GM23248 (cell line): ENCODE results near the gene FUT1. TPM values are rescaled to one million over a fixed set of nuclear protein-coding genes. Genes with fewer than 3 reads are reported as not detected.

Experiments
- DNase-seq: peaks from one replicate; pipeline ENCODE4 v3.0.0-alpha.2; 2015
- H2AFZ ChIP-seq: fragments of 200-600 bp; sonication (generic); 2 replicates; pipeline ENCODE4 v1.6.1; 2016; ENCODE audit warnings: antibody characterized with exemption
- H3F3A ChIP-seq: fragments of 200-600 bp; sonication (generic); 2 replicates; pipeline ENCODE4 v1.6.1; 2016; ENCODE audit warnings: mild to moderate bottlenecking, antibody characterized with exemption, mixed run types; ENCODE audit not compliant: insufficient read depth
- H3K27ac ChIP-seq: fragments of 200-600 bp; sonication (generic); 2 replicates; pipeline ENCODE4 v1.5.1; 2016; ENCODE audit warnings: mild to moderate bottlenecking
- H3K27me3 ChIP-seq: fragments of 200-600 bp; sonication (generic); replicated peaks from 2 replicates; pipeline ENCODE4 v1.6.1; 2016; ENCODE audit warnings: mild to moderate bottlenecking; ENCODE audit not compliant: insufficient read depth
- H3K36me3 ChIP-seq: fragments of 200-600 bp; sonication (generic); 2 replicates; pipeline ENCODE4 v1.6.1; 2016; ENCODE audit warnings: low read depth, mild to moderate bottlenecking
- H3K4me1 ChIP-seq: fragments of 200-600 bp; sonication (generic); 2 replicates; pipeline ENCODE4 v1.6.1; 2016; ENCODE audit warnings: mild to moderate bottlenecking; ENCODE audit not compliant: insufficient read depth
- H3K4me2 ChIP-seq: fragments of 200-600 bp; sonication (generic); one replicate; pipeline ENCODE4 v1.6.1; 2016; ENCODE audit warnings: mild to moderate bottlenecking; ENCODE audit not compliant: unreplicated experiment
- H3K4me3 ChIP-seq: fragments of 200-600 bp; sonication (generic); 2 replicates; pipeline ENCODE4 v1.5.1; 2016; ENCODE audit warnings: mild to moderate bottlenecking
- H3K79me2 ChIP-seq: fragments of 200-600 bp; sonication (generic); 2 replicates; pipeline ENCODE4 v1.6.1; 2016; ENCODE audit warnings: mild to moderate bottlenecking; ENCODE audit not compliant: insufficient read depth
- H3K9ac ChIP-seq: fragments of 200-600 bp; sonication (generic); 2 replicates; pipeline ENCODE4 v1.6.1; 2016; ENCODE audit warnings: mild to moderate bottlenecking
- H3K9me2 ChIP-seq: fragments of 200-600 bp; sonication (generic); 2 replicates; pipeline ENCODE4 v1.6.1; 2016; ENCODE audit warnings: mixed run types, mild to moderate bottlenecking, moderate library complexity; ENCODE audit not compliant: insufficient read depth
- H3K9me3 ChIP-seq: fragments of 200-600 bp; sonication (generic); one replicate; pipeline ENCODE4 v1.6.1; 2017; ENCODE audit warnings: low read depth
- H4K20me1 ChIP-seq: fragments of 200-600 bp; sonication (generic); 2 replicates; pipeline ENCODE4 v1.6.0; 2016; ENCODE audit not compliant: insufficient read depth
- EZH2 ChIP-seq: fragments of 200-600 bp; sonication (generic); IDR thresholded peaks from 2 replicates; pipeline ENCODE4 v1.6.1; 2018; ENCODE audit warnings: antibody characterized with exemption, mild to moderate bottlenecking; ENCODE audit not compliant: insufficient read depth, poor library complexity, severe bottlenecking
- EZH2phosphoT487 ChIP-seq: fragments of 200-600 bp; sonication (generic); IDR thresholded peaks from 2 replicates; pipeline ENCODE4 v1.6.1; 2018; ENCODE audit warnings: antibody characterized with exemption, moderate library complexity, mild to moderate bottlenecking, low read depth; ENCODE audit not compliant: insufficient read depth
- WGBS, 2 experiments: methylation state at CpG; one replicate each; pipeline ENCODE4 v1.1.6; 2015 to 2017; ENCODE audit warnings: low lambda C conversion rate in 2 of 2, low coverage in 1 of 2; ENCODE audit errors: missing lambda C conversion rate in 2 of 2; 5-methylcytosine and 5-hydroxymethylcytosine counted together
- in situ Hi-C: fragments of 300-500 bp; cut with MboI; formaldehyde crosslinking; loops from 2 replicates; pipeline ENCODE4 v1.15.0; 2020
- polyA plus RNA-seq: library from polyadenylated mRNA; unstranded; fragments of >200 nt; fragmentation: Nextera tagmentation; extraction: Ambion mirVana; gene quantifications from 2 replicates; pipeline ENCODE4 v1.2.1, GENCODE V29; 2016
- total RNA-seq: library from RNA; depleted of rRNA; stranded (reverse); fragments of >200 nt; shearing (Covaris generic); gene quantifications from 2 replicates; pipeline ENCODE4 v1.2.3, GENCODE V29; 2014

The FUT1 gene
- total and polyA plus RNA-seq, 2 experiments from 2014 or later = not detected

GRCh38 chr19:48779636-48780035 is 27.2 kb upstream of the FUT1 start:
- Histone ChIP-seq H3F3A (no peaks in the 10 kb centered on the region), H3K9me3 (no peaks in the 10 kb centered on the region), H2AFZ (no peak overlapping the region), H4K20me1 (no peaks in the 10 kb centered on the region), H3K36me3 (no peaks in the 10 kb centered on the region), H3K4me1 (no peaks in the 10 kb centered on the region), H3K79me2 (no peaks in the 10 kb centered on the region), H3K9me2 (no peaks in the 10 kb centered on the region), H3K9ac (no peak overlapping the region), H3K4me3 (no peak overlapping the region), H3K27ac (no peak overlapping the region), H3K27me3 (no peaks in the 10 kb centered on the region; the same call in 1 of the 2 replicates), H3K4me2 (no peak overlapping the region)
- WGBS, 2 experiments = 6 to 9% methylated on average over 1 of the region's 1 CpG
- no peak for DNase-seq
- TF ChIP-seq EZH2 (no peak), EZH2phosphoT487 (no peak)
- in situ Hi-C loops = no loop called here

DNA sequence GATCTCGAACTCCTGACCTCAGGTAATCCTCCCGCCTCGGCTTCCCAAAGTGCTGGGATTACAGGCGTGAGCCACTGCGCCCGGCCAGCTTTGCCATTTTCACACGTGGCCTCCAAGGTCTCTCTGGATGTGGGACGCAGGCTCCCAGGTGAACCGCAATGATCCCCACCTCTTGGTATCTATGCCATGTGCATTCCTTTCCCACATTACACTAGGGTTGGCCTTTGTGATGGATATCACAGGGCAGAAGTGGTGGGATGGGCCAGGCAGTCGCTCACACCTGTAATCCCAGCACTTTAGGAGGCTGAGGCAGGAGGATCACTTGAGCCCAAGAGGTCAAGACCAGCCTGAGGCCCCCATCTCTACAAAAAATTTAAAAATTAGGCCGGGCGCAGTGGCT is 25.3 kb upstream of the FUT1 start:
- WGBS, 2 experiments = 79 to 84% methylated on average over 9 to 12 of the region's 12 CpGs
- Histone ChIP-seq H3K36me3 (no peaks in the 10 kb centered on the region), H3K4me1 (no peaks in the 10 kb centered on the region), H3K79me2 (no peaks in the 10 kb centered on the region), H3K27ac (no peak overlapping the region), H3F3A (no peaks in the 10 kb centered on the region), H3K4me3 (no peak overlapping the region), H3K4me2 (no peak overlapping the region), H2AFZ (no peak overlapping the region), H4K20me1 (no peaks in the 10 kb centered on the region), H3K9ac (no peak overlapping the region), H3K9me2 (no peaks in the 10 kb centered on the region), H3K9me3 (no peaks in the 10 kb centered on the region), H3K27me3 (no peaks in the 10 kb centered on the region)
- in situ Hi-C loops = no loop called here
- TF ChIP-seq EZH2 (no peak), EZH2phosphoT487 (no peak)
- no peak for DNase-seq

GRCh38 chr19:48777139-48777538 is 24.7 kb upstream of the FUT1 start:
- in situ Hi-C loops = no loop called here
- Histone ChIP-seq H3K4me2 (no peak overlapping the region), H2AFZ (no peak overlapping the region), H3K9ac (no peak overlapping the region), H3K9me2 (no peaks in the 10 kb centered on the region), H3K27me3 (no peaks in the 10 kb centered on the region), H3K4me3 (no peak overlapping the region), H4K20me1 (no peaks in the 10 kb centered on the region), H3K4me1 (no peaks in the 10 kb centered on the region), H3K9me3 (no peaks in the 10 kb centered on the region), H3K79me2 (no peaks in the 10 kb centered on the region), H3K36me3 (no peaks in the 10 kb centered on the region), H3K27ac (no peak overlapping the region), H3F3A (no peaks in the 10 kb centered on the region)
- no peak for DNase-seq
- TF ChIP-seq EZH2phosphoT487 (no peak), EZH2 (no peak)
- WGBS, 2 experiments = 91 to 92% methylated on average over 5 of the region's 5 CpGs

DNA sequence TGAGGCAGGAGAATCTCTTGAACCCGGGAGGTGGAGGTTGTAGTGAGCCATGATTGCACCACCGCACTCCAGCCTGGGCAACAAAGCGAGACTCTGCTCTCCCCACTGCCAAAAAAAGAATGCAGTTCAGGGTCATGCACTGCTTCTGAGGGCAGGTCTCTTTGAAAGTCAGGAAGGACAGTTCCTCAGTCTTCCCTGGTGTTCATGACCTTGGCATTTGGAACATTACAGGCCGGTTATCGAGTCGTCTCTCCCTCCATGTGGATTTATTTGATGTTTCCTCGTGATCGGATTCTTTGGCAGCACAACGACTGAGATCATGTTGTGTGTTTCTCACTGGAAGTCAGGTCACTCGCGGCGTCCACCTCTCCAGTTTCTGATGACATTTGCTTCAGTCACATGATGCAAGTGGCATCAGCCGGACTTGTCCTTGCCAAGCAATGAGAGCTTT is 20.1 kb upstream of the FUT1 start:
- Histone ChIP-seq H3F3A (no peaks in the 10 kb centered on the region), H3K27ac (no peak overlapping the region), H3K4me2 (no peak overlapping the region), H3K79me2 (no peaks in the 10 kb centered on the region), H3K27me3 (no peaks in the 10 kb centered on the region; the same call in none of the 2 replicates), H3K4me3 (no peak overlapping the region), H4K20me1 (no peaks in the 10 kb centered on the region), H2AFZ (no peak overlapping the region), H3K4me1 (no peaks in the 10 kb centered on the region), H3K9me2 (no peaks in the 10 kb centered on the region), H3K36me3 (no peaks in the 10 kb centered on the region), H3K9ac (no peak overlapping the region), H3K9me3 (no peaks in the 10 kb centered on the region)
- in situ Hi-C loops = no loop called here
- 52 to 54% methylated on average over 13 of the region's 13 CpGs for WGBS, 2 experiments
- DNase-seq = peak; percentile 29
- TF ChIP-seq EZH2phosphoT487 (no peak), EZH2 (no peak)

DNA sequence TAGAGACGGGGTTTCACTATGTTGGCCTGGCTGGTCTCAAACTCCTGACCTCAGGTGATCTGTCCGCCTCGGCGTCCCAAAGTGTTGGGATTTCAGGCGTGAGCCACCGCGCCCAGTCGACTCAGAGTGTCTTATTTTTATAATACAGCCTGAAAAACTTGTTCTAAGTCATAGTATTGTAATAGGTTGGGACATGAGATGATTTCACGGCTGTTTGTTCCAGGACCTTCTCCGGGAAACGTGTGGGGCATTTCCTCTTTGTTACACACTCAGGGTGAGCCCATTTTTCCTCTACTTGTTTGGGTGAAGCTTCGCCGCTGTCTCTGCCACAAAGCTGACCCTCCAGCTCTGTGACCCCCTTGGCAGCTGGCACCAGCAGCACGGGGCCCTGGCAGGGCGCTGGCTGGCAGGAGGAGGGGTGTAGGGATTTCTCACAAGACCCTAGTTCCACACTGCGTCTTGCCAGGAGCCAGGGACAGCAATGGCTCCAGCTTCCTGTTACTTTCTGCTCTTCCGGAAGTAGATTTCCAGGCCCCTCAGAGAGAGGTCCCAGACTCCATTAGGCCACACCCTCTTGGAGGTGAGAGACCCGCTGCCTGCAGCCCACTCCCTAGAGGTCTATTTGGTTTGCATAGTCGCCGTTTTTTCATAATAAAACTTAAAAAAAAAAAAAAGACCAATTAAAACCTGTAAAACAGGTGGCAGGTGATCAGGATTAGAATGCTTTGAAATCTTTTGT is 18.5 kb upstream of the FUT1 start:
- no peaks in the 10 kb centered on the region for H4K20me1 ChIP-seq
- no peaks in the 10 kb centered on the region for H3K9me3 ChIP-seq
- TF ChIP-seq EZH2phosphoT487 (no peak), EZH2 (no peak)
- H3K4me2 ChIP-seq = no peak overlapping the region
- in situ Hi-C loops = no loop called here
- WGBS, 2 experiments = 64 to 67% methylated on average over 20 of the region's 20 CpGs
- H3F3A ChIP-seq = no peaks in the 10 kb centered on the region
- no peaks in the 10 kb centered on the region for H3K9me2 ChIP-seq
- H2AFZ ChIP-seq = peak overlapping the region; percentile 41
- no peaks in the 10 kb centered on the region for H3K79me2 ChIP-seq
- no peak overlapping the region for H3K9ac ChIP-seq
- H3K36me3 ChIP-seq = no peaks in the 10 kb centered on the region
- DNase-seq = no peak
- no peak overlapping the region for H3K4me3 ChIP-seq
- H3K4me1 ChIP-seq = no peaks in the 10 kb centered on the region
- no peak overlapping the region for H3K27ac ChIP-seq
- H3K27me3 ChIP-seq = no peaks in the 10 kb centered on the region; the same call in none of the 2 replicates
